ENCODE measurements around the gene ERG28. TPM values are rescaled to one million over a fixed set of nuclear protein-coding genes. Genes with fewer than 3 reads are reported as not detected.

The ERG28 gene, protein sequence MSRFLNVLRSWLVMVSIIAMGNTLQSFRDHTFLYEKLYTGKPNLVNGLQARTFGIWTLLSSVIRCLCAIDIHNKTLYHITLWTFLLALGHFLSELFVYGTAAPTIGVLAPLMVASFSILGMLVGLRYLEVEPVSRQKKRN
- 12.8 to 17.3 TPM (median 16.0 TPM) in 5 replicates for total RNA-seq (2022; extraction: Qiagen RNA extraction)

DNA sequence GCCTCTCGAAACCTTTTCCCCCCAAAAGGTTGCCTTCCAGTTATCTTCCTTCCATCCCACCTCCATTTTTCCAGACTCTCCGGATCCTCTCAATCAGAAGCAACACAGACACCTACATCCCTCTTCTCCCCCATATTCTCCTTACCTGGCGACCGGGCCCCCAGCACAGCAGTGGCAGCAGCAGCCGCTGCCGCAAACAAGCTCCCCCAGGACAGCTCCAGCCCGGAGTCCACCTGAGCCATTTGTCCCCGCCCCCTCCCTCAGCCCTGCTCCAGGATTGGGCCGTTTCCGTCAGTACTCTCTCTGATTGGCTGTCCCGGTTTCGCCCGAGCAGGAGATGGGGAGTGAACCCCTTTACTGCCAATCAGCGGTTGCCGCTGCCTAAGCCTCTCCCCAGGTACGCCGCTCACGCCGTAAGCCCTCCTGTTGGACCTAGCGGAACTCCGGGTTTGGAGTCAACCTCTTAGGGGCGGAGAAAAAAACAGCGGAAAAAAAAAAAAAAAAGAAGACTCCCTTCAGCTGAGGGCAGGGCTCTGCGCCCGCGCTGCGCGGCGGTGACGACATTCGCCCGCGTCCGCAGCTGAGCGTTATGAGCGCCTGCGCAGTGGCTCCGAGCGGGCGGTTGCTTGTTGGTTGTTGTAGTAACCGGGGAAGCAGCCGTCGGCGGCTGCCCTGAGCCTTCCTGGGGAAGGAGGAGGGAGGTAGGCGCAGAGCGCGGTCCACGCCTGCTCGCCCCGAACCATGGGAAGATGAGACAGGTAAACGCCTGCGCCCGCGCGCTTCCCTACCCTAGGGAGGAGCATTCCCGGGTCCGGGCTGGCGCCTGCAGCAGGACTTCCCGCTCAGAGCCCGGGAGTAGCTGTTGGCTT is at the start of gene ERG28, which contains the start of gene TTLL5:
Gene ERG28 (minus strand): TSS at position 247 of the 869 bp plus-strand sequence. CDS start 3,374 bp downstream, outside the sequence.
Gene TTLL5 (plus strand): TSS at position 617 of the 869 bp plus-strand sequence. CDS start 1,904 bp downstream, outside the sequence.

Other genes with a start within 250 kb of the ERG28 start
- 23.5 to 37.0 TPM (median 33.6 TPM) in 5 replicates for gene JDP2, start 232.9 kb downstream of the ERG28 start, total RNA-seq (2022; extraction: Qiagen RNA extraction)
- not detected in 5 replicates for gene BATF, start 138.4 kb downstream of the ERG28 start, total RNA-seq (2022; extraction: Qiagen RNA extraction)
- 5.8 to 7.0 TPM (median 6.7 TPM) in 5 replicates for gene FLVCR2, start 82.3 kb downstream of the ERG28 start, total RNA-seq (2022; extraction: Qiagen RNA extraction)
- 12.5 to 14.4 TPM (median 13.4 TPM) in 5 replicates for gene TTLL5, start 370 bp upstream of the ERG28 start, total RNA-seq (2022; extraction: Qiagen RNA extraction)

Data from A549 treated with CORT108297 at 1 μM for 4 hours (cell line).